GM06990 (cell line): ENCODE results near the gene TNFRSF8.

Source experiments
- DNase-seq: peaks from one replicate; pipeline ENCODE4 v3.0.0-alpha.2; 2011; ENCODE audit not compliant: insufficient read length; ENCODE audit errors: extremely low read depth
- H3K27me3 ChIP-seq: replicated peaks from 2 replicates; pipeline ENCODE4 v1.6.0; 2011; ENCODE audit warnings: low read length; ENCODE audit not compliant: control insufficient read depth, insufficient read depth
- H3K36me3 ChIP-seq: 2 replicates; pipeline ENCODE4 v1.5.1; 2011; ENCODE audit warnings: low read length; ENCODE audit not compliant: control insufficient read depth, insufficient read depth
- H3K4me3 ChIP-seq: replicated peaks from 2 replicates; pipeline ENCODE4 v1.5.1; 2011; ENCODE audit warnings: low read depth, mild to moderate bottlenecking, control low read depth, low read length
- TF ChIP-seq, protein P1 (sequence below): IDR thresholded peaks from 2 replicates; pipeline ENCODE4 v1.5.1; 2011; ENCODE audit warnings: low read length, control low read depth, mild to moderate bottlenecking, inconsistent platforms; ENCODE audit not compliant: insufficient read depth, poor library complexity, severe bottlenecking

The TNFRSF8 gene

DNA sequence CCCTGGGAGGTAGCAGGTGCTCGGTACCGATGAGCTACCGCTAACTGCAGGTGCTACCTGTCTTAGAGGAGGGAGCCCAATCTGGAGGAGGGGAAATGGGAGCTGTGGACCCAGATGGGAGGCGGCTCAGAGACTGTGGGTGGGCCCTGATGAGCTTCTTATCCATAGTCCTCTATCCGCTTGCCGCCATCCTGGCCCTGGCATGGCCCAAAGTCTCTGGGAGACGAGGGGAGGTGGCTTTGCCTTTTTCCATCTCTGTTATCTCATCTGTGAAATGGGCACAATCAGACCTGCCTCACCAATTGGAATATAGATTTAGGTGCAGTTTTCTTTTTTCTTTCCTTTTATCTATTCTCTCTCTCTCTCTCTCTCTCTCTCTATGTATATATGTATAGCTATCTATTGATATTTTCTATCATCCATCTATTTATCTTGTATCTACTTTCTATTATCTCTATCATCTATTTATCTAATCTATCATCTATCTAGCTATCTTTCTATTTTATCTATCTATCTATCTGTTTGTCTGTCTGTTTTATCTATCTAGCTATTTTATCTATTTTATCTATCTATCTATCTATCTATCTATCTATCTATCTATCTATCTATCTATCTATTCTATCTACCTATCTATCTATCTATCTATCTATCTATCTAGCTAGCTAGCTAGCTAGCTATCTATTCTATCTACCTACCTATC lies 120.1 kb downstream of the TNFRSF8 start:
- TF ChIP-seq, protein P1, sequence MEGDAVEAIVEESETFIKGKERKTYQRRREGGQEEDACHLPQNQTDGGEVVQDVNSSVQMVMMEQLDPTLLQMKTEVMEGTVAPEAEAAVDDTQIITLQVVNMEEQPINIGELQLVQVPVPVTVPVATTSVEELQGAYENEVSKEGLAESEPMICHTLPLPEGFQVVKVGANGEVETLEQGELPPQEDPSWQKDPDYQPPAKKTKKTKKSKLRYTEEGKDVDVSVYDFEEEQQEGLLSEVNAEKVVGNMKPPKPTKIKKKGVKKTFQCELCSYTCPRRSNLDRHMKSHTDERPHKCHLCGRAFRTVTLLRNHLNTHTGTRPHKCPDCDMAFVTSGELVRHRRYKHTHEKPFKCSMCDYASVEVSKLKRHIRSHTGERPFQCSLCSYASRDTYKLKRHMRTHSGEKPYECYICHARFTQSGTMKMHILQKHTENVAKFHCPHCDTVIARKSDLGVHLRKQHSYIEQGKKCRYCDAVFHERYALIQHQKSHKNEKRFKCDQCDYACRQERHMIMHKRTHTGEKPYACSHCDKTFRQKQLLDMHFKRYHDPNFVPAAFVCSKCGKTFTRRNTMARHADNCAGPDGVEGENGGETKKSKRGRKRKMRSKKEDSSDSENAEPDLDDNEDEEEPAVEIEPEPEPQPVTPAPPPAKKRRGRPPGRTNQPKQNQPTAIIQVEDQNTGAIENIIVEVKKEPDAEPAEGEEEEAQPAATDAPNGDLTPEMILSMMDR: no peak
- peaks cover 8% of the 10 kb centered on the region for H3K36me3 ChIP-seq
- H3K4me3 ChIP-seq: no peak overlapping the region
- DNase-seq: no peak
- H3K27me3 ChIP-seq: no peaks in the 10 kb centered on the region

DNA sequence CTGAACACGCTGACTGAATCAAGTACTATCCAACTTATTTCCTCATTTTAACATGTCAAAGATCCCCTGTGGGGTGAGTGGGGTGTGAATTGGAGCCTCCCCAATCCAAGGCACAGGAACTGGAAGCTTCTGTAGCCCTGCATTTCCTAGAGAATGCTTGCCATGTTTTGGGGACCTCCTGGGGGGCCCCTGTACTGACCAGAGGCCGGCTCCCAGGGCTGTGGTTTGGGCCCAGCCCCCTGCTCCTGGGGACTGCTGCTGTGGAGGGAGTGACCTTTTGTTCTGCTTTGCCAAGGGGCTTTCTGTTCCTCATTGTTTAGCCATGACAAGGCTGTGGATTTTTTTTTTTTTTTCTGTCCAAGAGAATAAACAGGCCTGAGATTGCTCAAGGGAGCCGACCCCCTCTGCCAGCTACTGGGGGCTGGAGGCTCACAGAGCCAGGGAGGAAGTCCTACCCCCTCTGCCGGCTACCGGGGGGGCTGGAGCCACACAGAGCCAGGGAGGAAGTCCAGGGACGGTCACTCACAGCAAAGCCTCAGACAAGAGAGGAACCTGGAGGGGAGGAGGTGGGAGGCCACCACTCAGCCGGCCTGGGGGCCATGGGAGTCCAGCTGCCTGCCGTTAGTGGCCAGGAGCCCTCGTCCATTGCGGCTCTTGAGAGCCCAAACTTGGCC lies 121.0 kb downstream of the TNFRSF8 start:
- DNase-seq: no peak
- TF ChIP-seq, protein P1: peak; percentile 17
- H3K36me3 ChIP-seq: peaks cover 13% of the 10 kb centered on the region
- no peak overlapping the region for H3K4me3 ChIP-seq
- H3K27me3 ChIP-seq: no peaks in the 10 kb centered on the region

DNA sequence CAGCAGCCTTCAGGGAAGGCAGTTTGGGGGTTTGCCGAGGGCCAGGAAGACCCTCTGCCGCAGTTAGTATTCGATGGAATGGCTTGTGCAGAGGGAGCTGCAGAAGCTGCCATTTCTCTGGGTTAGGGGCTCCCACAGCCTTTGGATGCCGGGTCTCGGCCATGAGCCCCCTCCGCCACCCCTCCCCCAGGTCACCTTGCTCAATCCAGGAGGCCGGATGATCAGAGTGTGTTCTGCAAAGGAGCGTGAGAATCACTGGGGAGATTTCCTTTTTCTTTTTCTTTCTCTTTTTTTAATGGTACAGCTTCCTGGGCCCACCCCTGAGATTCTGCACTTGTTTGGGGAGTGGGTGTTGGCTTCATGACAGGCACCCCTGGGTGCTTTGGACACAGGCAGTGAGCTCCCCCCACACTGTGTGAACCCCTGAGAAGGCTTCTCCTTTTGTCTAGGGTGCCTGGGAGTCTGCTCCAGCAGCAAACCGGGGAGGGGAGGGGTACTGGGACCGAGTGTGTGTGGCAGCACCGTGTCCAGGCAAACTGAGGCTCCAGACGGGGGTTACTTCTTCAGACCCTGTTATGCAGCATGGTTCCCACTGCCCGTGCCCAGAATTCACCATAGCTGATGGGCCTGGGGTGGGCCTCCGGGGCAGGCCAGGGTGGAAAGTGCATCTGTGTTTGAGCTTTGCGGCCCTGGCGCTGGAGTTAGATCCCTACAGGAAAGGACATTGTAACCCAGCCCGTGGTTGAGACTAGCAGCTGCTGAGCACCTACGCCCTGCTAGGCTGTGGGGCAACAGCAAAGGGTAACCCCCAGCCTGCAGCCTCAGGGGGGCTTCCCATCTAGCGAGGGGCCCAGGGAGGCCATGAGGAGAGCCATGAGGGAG lies 122.2 kb downstream of the TNFRSF8 start:
- H3K36me3 ChIP-seq: peaks cover 13% of the 10 kb centered on the region
- H3K27me3 ChIP-seq: no peaks in the 10 kb centered on the region
- TF ChIP-seq, protein P1: no peak
- DNase-seq: no peak
- H3K4me3 ChIP-seq: no peak overlapping the region

DNA sequence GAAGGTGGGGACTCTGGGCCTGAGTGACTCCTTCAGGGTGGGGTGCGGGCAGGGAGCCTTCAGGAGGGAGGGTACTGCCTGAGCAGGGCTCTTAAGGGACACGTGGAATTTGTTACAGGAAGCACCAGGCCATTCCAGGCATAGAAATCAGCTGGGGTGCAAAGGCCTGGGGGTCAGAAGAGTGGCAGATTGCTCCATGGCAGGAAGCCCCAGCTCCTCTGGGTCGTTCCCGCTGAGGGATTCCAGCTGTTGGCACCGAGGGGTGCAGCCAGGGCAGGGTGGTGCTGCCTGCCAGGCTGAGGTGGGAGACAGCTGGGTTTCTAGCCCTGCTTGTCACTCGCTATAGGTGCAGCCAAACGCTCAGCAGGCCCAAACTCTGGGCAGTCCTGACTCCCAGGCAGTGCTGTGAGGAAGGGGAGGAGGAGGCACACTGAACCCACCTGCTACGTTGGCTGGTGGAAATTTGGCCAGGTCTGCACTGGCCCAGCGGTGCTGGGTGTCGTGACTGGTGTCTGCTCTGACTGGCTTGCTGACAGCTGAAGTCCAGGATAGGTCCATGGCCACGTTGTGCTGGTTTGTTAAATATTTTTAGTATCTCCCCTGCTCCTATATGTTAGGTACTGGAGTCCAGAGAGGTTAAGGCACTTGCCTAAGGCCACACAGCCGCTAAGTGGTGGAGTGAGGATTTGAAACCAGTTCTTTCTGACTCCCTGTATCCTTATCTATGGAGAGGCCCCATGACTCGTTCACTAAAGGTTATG lies 123.0 kb downstream of the TNFRSF8 start:
- DNase-seq: no peak
- no peak overlapping the region for H3K4me3 ChIP-seq
- TF ChIP-seq, protein P1: no peak
- peaks cover 12% of the 10 kb centered on the region for H3K36me3 ChIP-seq
- H3K27me3 ChIP-seq: no peaks in the 10 kb centered on the region

DNA sequence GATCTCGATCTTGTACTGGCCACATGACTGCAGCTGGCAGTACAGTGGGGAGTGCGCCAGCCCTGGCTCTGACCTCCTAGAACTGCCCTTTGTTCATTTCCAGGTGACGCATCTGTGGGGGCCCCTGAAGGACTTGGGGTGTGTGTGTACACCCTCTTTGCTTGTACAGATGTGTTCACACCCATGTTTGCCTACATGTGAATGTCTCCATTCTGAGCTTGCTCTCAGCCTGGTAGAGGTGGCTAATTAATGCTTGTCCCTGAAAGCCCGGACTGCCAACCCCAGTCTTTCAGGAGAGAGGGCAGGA lies 123.5 kb downstream of the TNFRSF8 start:
- no peak for DNase-seq
- H3K36me3 ChIP-seq: peaks cover 11% of the 10 kb centered on the region
- TF ChIP-seq, protein P1: no peak

More for the DNA sequence above, 123.5 kb downstream of the TNFRSF8 start:
- Histone ChIP-seq H3K4me3 (no peak overlapping the region), H3K27me3 (no peaks in the 10 kb centered on the region)
